GM21576 (cell line): Measurements from ENCODE around the gene MSANTD1.
"Not testable (repeated sequence)": the region's sequence is repeated elsewhere in the genome, so short reads cannot be mapped to it uniquely, and the experiment has no call there.

ENCODE experiments used
- ATAC-seq: cut with Tn5 transposase; IDR thresholded peaks from one replicate; pipeline ENCODE4 v1.9.1; 2021; ENCODE audit warnings: mild to moderate bottlenecking, moderate library complexity; ENCODE audit not compliant: unreplicated experiment

Gene MSANTD1

DNA sequence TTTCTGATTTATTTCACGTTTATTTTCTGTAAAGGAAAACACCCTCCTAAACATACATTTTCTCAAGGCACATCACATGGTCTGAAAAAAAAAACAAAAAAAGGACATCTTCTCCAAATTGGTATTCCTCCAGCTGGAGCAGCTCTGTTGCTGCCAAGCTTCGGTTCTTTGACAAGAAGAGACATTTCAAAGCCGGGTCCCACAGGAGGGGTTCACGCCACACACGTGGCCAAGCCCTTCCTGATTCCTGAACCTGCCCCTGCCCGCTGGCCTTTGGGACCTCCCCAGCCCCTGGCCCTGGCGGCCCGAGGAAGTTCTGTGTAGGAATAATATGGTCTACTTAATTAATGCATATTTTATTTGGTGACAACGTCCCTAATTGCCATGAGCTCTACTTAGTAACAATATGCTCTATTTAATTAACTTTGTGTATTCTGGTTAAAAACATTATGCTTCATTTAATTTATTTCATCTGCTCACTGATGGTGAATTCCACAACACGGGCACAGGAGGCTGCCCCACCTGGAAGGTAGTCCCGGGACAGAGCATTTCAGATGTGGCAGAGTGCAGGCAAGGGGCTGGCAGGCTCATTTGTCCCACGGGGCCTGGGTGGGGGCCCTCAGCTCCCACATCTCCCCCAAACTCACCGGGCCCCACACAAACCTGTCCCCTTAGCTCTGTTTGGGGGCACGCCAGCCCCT, 38.5 kb downstream of the MSANTD1 start:
- no peak for ATAC-seq

DNA sequence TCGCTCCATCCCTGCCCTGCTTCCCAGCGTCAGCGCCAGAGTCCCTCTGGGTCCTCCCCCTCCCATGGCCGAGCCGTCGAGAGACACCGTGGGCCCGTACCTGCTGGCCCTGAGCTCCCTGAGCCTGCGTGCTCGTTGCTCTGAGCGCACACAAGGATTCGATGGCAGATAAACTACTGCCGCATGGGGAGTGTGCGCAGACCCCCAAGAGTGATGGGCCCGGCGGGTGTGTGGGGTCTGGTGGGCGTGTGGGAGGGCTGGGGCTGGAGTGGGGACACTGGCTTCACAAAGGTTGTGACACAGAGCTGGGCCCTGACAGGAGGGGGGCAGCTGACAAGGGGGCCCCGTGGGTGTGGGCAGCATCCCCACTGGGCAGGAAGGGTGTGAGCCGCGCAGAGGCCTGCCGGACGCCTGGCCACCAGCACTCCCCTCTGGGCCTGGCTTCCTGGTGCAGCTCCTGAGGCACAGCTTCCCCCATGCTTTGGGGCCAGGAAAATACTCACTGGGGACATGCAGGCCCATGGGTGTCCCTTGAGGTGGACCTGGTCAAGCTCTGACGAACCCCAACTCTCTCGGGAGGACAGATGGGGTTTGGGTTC, 39.1 kb downstream of the MSANTD1 start:
- ATAC-seq = no peak

DNA sequence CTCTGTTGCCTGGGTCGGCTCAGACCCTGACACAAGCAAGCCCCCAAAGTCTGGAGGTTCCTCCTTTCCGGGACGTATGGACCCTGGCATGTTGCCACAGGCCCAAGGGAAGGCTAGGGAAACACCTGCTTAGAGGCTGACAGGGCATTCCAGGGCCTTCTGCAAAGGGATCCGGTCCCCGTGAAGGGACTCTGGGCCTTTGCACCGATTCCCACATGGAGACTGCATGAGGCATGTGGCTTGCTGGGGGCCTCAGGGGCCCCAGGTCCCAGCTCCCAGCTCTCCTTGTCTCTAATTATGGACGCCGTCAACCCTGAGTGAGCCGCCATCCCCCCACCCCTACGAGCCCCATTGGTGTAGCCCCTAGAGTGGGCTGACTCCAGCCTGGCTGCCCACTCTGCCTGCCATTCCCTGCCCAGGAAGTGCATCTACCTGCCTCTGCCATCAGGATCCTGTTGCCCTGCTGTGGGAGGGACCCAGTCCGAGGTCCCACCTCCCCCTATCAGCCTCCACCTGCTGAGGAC, 39.7 kb downstream of the MSANTD1 start:
- no peak for ATAC-seq

DNA sequence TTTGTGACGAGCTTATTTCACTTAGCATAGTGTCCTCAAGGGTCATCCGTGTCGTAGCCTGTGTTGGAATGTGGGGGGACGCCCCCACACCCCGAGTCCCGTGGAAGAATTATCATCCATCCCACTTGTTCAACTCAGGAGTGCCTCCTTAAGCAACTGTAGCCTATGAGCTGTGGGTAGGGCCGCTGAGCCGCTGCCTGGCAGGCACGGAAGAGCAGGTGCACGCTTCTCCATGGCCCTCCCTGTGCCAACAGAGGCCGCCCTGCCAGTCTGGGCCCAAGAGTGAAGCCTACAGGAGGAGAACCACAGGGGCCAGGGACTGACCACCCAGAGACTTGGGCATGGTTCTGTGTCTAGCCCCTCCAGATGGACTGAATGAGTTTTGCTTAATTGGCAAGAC, 41.5 kb downstream of the MSANTD1 start:
- no peak for ATAC-seq

DNA sequence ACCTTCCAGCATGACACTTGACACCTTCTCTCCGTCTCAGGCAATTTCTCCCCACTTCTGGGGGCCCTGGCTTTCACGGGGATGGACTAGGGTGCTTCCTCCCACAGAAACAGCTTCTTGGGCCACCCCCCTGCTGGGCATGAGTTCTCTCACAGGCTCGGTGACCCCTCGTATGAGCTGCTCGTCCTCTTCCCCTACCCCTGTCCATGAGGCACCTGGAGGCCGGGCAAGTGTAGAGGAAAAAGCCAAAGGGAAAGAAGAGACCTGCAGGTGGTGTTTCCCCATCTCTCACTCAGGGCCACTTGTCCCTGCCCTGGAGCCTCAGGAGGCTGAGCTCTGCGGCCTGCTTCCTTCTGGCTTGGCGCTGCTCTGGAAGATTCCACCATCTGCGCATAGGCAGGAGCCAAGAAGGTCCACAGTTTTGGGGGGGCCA, 41.9 kb downstream of the MSANTD1 start:
- ATAC-seq = no peak

DNA sequence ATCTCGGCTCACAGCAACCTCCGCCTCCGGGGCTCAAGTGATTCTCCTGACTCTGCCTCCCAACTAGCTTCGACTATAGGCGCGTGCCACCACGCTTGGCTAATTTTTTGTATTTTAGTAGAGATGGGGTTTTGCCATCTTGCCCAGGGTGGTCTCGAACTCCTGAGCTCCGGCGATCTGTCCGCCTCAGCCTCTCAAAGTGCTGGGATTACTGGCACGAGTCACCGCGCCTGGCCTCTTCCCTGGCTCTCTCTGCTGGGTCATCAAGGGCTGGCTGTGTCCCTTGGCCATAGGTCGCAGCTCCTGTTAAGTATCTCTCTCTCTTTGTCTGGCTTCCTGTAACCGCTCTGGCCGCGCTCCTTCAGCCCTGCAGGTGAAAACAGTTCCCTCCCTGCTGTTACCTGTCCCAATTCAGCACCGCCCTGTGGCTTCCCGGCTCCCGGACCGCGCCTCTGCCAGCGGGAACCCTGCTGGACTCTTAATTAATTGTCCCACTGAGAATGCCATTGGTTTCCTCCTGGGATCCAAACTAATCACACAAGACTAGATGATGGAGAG, 42.5 kb downstream of the MSANTD1 start:
- no peak for ATAC-seq

DNA sequence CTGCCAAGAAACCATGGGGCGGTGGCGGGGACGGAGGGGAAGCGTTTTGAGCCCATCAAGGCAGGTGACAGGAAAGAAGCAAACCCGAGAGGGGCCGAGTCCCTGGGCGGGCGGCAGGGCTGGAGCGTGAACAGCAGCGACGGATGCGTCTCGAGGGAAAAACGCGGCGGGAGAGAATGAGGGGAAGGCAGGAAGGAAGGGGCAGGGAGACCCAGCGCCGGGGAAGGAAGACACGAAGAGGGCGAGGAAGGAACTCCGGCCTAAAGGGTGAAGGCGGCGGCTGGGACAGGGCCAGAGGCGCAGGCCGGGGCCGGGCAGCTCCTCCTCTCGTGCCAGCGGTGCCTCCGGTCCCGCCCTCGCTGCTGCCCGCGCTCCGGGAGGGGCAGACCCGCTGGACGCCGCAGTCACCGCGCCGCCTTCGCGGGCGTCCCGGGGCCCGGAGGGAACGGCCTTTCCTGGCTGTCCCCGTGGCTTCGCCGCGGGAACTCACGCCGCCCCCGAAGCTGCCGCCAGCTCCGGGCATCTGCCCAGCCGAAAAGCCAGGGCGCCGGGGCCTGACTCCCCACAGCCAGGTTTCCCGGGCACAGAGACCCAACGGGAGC, 43.1 kb downstream of the MSANTD1 start:
- no peak for ATAC-seq

DNA sequence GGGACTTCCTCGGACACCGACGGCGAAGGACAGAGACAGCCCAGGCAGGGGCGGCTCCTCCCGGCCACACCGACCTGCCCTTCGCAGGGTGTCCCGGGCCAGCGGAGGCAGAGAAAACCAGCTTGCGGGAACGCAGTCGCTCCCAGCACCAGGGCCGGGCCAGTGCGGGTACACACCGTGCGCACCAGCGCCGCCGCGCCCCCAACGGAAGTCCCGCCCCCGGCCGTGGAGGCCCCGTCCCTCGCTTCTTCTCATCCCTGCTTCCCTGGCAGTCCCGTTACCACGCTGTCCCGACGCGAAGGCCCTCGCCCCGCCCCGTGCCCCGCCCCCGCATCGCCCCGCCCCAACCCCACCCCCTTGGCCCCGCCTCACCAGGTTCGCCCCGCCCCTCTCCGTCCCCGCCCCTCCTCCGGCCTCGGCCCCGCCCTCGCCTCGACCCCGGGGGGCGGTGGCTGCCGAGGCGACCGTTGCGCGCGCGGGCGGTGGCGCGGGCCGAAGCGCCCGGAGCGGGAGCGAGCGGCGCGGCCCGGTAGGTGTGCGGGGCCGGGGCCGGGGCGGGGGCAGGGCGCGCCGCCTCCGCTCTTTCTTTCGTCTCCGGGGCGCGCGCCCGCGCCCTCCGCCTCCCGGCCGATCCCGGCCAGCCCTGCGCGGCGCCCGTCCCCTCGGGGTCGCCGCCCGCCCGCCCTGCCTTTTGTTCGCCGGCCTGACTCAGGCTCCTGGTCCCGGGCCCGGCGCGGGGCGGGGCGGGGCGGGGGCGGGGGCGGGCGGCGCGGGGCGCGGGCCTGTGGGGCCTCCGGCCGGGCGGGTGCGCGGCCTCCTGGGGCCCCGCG, 43.8 kb downstream of the MSANTD1 start, which contains the start of gene RGS12:
Gene RGS12 (plus strand): TSS at position 451 of the 830 bp plus-strand sequence. CDS start 23,150 bp downstream, outside the sequence.
- ATAC-seq = peak; percentile 59

DNA sequence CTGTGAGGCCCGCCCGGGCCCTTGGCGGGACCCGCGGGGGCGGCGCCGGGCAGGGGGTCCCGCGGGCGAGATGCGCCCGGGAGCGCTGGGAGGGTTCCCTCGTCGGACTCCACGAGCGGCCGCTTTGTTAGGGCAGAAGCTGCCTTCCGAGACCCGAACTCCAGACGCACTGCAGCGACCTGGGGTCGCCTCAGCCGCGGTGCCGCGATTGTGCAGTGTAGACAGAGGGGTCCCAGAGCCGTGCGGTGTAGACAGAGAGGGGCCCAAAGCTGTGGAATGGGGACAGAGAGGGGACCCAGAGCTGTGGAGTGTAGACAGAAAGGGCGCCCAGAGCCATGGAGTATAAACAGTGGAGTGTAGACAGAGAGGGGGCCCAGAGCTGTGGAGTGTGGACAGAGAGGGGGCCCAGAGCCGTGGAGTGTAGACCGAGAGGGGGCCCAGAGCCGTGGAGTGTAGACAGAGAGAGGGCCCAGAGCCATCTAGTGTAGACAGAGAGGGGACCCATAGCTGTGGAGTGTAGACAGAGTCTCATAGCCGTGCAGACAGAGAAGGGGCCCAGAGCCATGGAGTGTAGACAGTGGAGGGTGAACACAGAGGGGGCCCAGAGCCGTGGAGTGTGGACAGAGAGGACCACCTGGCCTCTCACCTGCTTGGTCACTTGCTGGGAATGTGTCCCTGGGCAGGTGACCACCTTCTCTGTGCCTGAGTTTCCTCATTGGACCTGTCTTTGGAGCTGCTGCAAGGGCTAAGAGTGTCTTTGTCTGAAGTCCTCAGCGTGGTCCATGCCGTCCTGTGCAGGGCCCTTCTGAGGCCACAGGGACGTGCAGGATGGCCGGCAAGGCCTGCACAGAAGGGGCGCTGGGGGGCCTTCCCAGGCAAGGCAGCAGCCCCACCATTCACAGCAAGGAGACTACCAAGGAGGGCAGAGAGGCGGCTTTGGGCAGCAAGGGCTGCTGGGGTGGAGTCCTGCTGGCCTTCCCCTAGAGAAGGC, 44.7 kb downstream of the MSANTD1 start:
- no peak for ATAC-seq

DNA sequence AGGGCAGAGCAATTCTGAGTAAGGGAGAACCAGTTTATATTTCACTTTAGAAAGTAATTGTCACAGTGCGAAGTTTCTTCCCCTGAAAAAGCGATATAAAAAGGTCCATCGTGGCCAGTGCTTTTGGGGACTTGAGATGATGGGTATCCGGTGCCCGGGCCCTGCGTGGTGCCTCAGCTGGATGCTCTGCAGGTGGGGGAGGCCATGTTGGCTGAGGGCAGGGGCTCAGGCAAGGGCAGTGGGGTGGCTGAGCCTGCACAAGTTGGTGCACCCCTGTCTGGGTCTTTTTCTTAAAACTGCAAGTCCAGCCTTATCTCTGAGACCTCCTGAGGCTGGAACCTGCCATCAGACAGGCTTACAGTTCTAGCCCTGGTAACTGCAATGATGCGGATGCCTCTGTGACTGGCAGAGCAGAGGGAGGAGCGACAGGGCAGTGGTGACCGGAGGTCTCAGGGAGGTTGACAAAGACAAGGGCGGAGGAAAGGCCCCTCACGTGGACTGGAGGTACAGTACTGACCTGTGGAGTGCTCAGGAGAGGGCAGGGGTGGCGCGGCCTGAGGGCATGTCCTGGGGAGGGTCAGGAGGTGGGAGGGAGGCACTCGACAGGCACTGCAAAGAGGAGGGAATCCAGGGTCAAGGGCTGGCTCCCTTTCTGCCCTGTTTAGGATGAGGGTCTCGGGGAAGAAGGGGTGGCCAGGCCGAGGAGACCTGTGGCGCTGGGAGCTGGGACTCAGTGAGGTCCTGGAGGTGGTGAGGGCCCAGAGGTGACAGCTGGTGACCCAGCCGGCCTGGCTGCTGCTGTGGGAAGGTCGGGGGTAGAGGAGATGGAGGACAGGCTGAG, 45.7 kb downstream of the MSANTD1 start:
- ATAC-seq = no peak

DNA sequence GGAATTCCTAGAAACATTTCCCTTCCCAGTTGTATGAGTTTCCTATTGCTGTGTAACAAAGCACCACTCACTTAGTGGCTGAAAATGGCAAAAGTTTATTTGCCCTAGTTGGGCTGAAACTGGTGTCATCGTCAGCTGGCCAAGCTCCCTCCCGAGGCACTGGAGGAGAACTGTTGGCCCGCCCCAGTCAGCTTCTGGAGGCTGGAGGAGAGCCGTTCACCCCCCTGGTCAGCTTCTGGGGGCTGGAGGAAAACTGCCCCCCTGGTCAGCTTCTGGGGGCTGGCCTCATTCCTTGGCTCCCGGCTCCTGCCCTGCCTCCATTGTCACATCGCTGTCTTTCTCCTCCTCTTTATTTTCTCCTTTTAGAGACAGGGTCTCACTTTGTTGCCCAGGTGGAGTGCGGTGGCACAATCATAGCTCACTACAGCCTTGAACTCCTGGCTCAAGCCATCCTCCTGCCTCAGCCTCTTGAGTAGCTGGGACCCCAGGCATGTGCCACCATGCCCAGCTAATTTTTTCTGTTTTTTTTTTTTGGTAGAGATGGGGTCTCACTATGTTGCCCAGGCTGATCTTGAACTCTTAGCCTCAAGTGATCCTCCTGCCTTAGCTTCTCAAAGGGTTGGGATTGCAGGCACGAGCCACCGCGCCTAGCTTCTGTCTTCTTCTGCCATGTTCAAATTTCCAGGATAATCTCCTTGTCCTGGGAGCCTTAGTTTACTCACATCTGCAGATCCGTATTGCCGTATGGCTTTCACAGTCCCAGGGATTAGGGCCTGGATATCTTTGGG, 47.1 kb downstream of the MSANTD1 start:
- ATAC-seq = no peak

DNA sequence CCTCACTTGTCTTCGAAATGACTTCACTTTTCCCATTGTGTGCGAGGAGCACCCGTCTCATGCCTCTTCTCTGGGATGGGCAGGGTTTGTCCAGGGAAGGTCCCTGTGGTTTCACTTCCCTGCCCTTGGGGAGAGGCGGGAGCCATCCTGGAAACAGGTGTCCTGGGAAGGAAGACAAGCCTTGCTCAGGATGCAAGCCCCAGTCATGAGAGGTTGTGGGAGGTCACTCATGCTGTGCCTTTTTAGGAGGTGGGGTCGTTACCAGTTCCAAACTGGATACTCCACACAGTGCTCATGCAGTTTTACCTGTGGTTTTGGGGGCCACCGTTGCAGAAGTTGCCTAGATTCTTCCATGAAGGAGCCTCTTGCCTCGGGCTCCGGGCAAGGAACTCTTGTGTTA, 47.7 kb downstream of the MSANTD1 start:
- no peak for ATAC-seq

DNA sequence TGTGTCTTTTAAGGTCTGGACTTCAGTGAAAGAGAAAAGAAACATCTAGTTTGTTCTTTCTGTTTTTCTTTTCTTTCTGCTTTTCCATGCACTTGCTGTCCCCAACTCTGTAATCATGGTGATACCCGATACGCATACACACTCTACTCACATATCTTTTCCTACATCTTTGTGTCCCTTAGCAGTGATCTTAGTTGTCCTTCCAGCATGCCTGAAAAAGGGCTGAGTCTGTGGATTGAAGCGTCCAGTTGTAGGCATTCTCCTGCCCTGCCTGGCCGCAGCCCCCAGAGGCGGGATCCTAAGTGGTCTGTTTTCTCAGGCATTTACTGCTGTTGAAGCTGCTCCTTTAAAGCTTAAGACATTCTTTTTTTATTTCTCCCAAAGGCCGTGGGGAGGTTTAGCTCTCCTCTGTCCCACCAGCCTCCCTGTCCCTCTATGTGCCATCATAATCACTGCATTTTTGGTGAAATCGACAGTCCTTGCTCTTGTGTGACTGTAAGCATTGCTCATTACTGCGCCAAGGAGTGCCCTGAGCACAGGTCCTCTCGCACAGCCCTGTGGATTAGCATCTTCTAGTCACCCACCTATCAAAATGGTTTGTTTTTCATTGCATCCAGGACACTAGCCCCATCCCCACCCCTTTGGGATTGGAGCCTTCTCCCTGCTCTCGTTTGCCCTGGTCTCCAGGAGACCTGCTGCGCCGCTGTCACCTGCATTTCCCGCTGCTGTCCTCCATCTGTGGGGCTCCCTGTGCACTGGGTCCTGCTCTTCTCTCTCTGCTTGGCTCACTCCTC, 48.3 kb downstream of the MSANTD1 start:
- ATAC-seq = no peak

DNA sequence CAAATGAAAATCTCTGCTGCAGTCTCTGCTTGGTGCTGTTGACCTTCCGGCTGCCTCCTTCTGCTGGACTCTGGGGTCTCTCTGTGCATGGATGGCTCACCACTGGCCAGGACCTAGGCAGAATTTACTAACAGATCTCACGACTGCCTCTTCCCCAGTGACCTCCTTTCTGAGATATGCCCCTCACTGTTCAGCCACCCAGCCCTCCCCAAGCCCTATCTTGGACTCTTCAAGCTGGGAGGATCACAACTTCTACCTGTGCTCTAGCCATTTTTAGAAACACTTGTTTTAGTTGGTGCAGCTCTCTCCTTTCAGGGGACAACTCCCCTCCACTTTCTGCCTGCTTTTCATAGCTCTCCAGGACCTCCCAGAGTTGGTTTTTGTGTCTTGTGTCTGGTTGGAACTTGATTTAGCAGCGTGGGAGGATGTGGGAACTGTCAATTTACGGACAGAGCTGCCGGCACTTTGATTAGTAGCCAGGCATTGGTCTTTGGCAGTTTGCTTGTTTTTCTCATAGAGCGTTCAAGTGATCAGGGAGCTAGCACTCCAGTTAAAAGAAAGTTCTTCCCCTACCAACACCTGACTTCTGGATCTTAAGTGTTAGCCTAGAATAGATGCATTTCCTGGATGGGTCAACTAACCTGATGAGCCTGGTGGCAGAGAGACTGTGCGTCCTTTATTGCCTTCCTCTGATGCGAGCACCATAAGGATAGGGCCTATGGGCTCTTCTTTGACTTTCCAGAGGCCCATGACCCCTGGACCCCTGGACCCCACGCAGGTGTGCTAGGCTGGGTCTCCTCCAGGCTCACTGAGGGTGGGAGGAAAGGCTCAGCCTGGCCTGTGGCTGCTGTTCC, 50.4 kb downstream of the MSANTD1 start:
- no peak for ATAC-seq

DNA sequence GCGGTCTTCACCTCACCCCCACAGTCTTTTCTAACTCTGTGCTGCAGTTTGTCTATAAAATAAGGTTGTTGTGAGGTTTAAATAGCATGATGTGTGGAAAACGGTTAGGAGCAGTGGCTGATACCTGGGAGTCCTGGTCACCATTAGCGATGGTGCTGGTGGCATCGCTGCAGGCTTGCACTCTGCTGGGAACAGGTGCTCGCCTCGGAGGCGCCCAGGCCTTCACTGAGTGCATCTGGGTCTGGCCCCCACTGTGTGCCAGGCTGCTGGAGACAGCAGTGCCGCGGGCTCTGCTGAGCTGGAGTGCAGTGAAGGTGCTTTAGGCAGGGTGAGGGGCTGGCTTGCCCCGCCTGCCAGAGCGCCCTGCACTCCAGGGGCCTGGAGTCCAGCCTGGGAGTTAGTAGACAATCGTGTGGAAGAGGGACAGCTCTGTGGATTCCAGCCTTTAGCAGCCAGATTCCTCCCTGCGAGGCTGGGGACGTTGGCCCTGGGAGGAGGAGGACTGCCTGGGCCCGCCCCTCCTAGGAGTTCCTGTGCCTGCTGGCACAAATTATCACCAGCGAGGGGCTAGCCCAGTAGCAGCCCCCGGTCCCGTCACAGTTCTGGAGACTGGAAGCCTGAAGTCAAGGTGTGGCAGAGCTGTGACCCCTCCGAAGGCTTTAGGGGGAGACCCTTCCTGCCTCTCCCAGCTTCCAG, 51.2 kb downstream of the MSANTD1 start:
- no peak for ATAC-seq

DNA sequence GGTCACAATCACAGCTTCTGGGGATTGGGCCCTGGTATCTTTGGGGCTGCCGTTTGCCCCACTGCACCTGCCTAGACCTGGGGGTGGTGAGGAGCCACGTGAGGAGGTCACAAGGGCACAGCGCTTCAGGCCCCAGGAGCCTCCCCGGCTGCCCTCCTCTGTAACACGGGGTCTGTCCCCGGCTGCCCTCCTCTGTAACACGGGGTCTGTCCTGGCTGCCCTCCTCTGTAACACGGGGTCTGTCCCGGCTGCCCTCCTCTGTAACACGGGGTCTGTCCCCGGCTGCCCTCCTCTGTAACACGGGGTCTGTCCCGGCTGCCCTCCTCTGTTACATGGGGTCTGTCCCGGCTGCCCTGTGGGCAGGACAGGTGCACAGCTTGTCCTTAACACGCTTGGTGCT, 51.9 kb downstream of the MSANTD1 start:
- not testable (repeated sequence) for ATAC-seq
